ENCODE data around the gene ITGA11. TPM values are rescaled to one million over a fixed set of nuclear protein-coding genes. Genes with fewer than 3 reads are reported as not detected.

Gene ITGA11
- total RNA-seq, 2 donors from 2014 or later, result 0.27 to 1.8 TPM

GRCh38 chr15:68460166-68460565 lies 28.2 kb upstream of the ITGA11 start:
- no peaks in the 10 kb centered on the region for H3K9me3 Mint-ChIP-seq
- no peaks in the 10 kb centered on the region for H3K36me3 Mint-ChIP-seq
- H3K27ac Mint-ChIP-seq, result no peak overlapping the region
- DNase-seq (ENCODE audit: low spot score in 2 of 2) (no peak), ATAC-seq (no peak)

DNA sequence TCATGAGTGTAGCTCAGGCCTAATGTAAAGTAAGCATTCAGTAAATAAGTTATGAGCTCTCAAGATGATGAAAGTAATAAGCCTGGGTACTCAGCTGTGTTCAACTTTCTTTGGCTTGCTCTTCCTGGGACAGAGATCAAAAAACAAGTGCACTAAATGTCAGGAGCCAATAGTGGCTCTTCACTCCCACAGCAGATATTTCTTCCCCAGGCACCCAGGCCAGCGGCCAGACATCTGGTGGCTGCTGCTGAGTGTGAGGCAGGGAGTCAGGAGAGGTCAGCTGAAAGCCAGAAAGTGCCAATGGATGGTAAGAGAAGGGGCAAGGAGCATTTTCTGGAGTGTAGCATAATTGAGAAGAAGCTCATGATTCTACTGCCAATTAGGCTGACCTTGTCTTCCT lies 18.2 kb upstream of the ITGA11 start:
- no peak for ATAC-seq
- DNase-seq (ENCODE audit: low spot score in 2 of 2), result no peak
- no peaks in the 10 kb centered on the region for H3K9me3 Mint-ChIP-seq
- no peak overlapping the region for H3K27ac Mint-ChIP-seq
- no peaks in the 10 kb centered on the region for H3K36me3 Mint-ChIP-seq

GRCh38 chr15:68449389-68449788 lies 17.4 kb upstream of the ITGA11 start:
- DNase-seq (ENCODE audit: low spot score in 2 of 2) (no peak), ATAC-seq (no peak)
- H3K27ac Mint-ChIP-seq, result no peak overlapping the region
- H3K9me3 Mint-ChIP-seq, result no peaks in the 10 kb centered on the region
- H3K36me3 Mint-ChIP-seq, result no peaks in the 10 kb centered on the region

- DNase-seq (ENCODE audit: low spot score in 2 of 2), result no peak
- Mint-ChIP-seq H3K9me3 (no peaks in the 10 kb centered on the region), H3K36me3 (no peaks in the 10 kb centered on the region), H3K27ac (no peak overlapping the region)
- ATAC-seq, result no peak
Observed at GRCh38 chr15:68447976-68448755, 16.2 kb upstream of the ITGA11 start.

GRCh38 chr15:68447209-68447608 lies 15.2 kb upstream of the ITGA11 start:
- H3K36me3 Mint-ChIP-seq, result no peaks in the 10 kb centered on the region
- DNase-seq (ENCODE audit: low spot score in 2 of 2) (no peak), ATAC-seq (no peak)
- H3K9me3 Mint-ChIP-seq, result no peaks in the 10 kb centered on the region
- H3K27ac Mint-ChIP-seq, result no peak overlapping the region

DNA sequence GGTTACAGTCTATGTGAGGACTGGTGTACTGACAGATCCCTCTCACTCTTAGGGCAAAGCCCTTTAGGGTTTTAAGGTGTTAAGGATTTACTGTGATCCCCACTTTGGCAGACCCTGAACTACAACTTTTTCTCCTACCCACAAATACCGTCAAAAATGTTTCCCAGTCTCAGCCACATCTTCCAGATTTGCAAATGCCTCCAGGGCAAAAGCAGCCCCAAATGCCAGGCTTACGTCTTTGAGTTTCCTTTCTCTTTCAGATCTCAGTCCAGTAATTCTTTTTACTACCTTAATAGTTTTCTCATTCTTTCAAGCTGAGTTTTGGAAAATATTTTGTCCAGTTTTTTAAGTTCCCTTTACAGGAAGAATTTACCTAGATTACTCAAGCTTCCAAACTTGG lies 13.4 kb upstream of the ITGA11 start:
- ATAC-seq (no peak), DNase-seq (ENCODE audit: low spot score in 2 of 2) (no peak)
- H3K27ac Mint-ChIP-seq, result no peak overlapping the region
- H3K9me3 Mint-ChIP-seq, result no peaks in the 10 kb centered on the region
- H3K36me3 Mint-ChIP-seq, result no peaks in the 10 kb centered on the region

GRCh38 chr15:68444336-68444735 lies 12.4 kb upstream of the ITGA11 start:
- no peaks in the 10 kb centered on the region for H3K36me3 Mint-ChIP-seq
- H3K27ac Mint-ChIP-seq, result no peak overlapping the region
- H3K9me3 Mint-ChIP-seq, result no peaks in the 10 kb centered on the region
- DNase-seq (ENCODE audit: low spot score in 2 of 2), result no peak
- ATAC-seq, result no peak

- Mint-ChIP-seq H3K27ac (no peak overlapping the region), H3K36me3 (no peaks in the 10 kb centered on the region), H3K9me3 (no peaks in the 10 kb centered on the region)
- ATAC-seq (no peak), DNase-seq (ENCODE audit: low spot score in 2 of 2) (no peak)
Observed at GRCh38 chr15:68442903-68443302, 10.9 kb upstream of the ITGA11 start.

DNA sequence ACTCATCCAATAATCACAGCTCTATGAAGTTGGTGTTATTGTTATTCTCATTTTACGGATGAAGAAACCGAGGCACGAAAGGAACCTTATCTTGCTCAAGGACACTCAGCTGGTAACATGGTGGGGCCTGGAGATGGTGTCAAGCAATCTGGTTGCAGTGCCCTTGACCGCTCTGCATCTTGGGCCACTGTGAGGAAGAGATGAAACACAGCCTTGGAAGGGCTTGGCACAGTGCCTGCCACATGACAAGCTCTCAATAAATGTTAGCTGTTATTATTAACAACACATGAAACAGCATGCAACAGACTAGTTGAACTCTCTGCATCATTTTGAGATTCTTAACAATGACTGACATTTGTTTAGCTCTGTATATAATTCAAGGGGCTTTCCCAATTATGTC lies 10.1 kb upstream of the ITGA11 start:
- no peak for ATAC-seq
- no peaks in the 10 kb centered on the region for H3K9me3 Mint-ChIP-seq
- DNase-seq (ENCODE audit: low spot score in 2 of 2), result no peak
- H3K27ac Mint-ChIP-seq, result no peak overlapping the region
- H3K36me3 Mint-ChIP-seq, result no peaks in the 10 kb centered on the region

DNA sequence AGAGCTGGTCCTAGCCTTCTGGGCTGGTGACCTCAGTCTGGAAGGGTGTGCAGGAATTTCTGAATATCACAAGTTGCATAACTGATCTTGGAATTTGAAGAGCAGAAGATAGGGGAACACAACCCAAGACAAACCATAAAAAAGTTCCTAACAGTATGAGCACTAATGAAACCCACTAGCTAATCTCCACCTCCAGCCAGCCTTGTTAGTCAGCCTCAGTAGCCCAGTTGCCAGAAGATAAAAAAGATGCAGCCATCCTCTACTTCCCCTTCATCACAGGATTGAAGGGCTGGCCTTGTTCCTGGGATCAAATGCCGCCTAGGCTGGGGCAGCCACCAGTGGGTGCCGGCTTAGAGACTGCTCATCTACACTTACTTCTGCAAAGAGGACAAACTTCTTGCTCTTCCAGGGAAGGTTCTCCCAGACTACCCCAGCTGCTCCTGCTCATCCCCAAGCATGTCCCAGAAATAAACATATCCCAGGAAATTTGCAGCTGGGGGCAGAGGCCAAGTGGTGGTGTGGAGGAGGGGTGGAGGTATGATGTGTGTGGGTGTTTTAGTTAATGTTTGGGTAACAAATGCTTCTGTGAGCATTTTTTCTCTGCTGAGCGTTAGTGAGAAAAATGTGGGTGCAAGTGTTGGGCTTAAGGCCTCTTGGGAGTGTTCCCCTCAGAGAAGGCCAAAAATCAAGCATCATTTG lies 9.2 kb upstream of the ITGA11 start:
- no peaks in the 10 kb centered on the region for H3K36me3 Mint-ChIP-seq
- H3K9me3 Mint-ChIP-seq, result no peaks in the 10 kb centered on the region
- DNase-seq (ENCODE audit: low spot score in 2 of 2), result no peak
- no peak for ATAC-seq
- no peak overlapping the region for H3K27ac Mint-ChIP-seq

DNA sequence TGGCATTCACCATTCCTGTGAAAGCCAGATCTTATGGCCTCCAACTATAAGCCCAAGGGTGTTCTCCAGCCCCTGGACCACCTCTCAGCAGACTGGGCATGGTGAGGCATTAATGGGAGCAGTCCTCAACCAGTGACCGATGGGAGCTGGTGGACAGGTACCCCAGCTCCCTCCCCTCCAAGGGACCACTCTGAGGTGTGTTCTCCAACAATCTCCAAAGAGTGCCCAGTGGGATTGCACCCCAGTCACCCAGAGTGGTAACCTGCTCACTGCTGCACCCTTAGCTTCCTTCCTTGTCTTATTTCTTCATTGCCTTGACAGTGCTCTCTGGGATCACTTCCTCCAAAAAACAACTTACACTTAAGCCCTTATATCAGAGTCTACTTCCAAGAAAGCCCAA lies 8.2 kb upstream of the ITGA11 start:
- DNase-seq (ENCODE audit: low spot score in 2 of 2), result no peak
- no peak for ATAC-seq
- no peaks in the 10 kb centered on the region for H3K9me3 Mint-ChIP-seq
- no peaks in the 10 kb centered on the region for H3K36me3 Mint-ChIP-seq
- no peak overlapping the region for H3K27ac Mint-ChIP-seq

GRCh38 chr15:68439506-68439905 lies 7.5 kb upstream of the ITGA11 start:
- H3K27ac Mint-ChIP-seq, result no peak overlapping the region
- no peak for DNase-seq (ENCODE audit: low spot score in 2 of 2)
- no peak for ATAC-seq
- no peaks in the 10 kb centered on the region for H3K9me3 Mint-ChIP-seq
- H3K36me3 Mint-ChIP-seq, result no peaks in the 10 kb centered on the region

GRCh38 chr15:68436680-68437079 lies 4.7 kb upstream of the ITGA11 start:
- no peak overlapping the region for H3K27ac Mint-ChIP-seq
- no peaks in the 10 kb centered on the region for H3K36me3 Mint-ChIP-seq
- ATAC-seq (no peak), DNase-seq (ENCODE audit: low spot score in 2 of 2) (no peak)
- no peaks in the 10 kb centered on the region for H3K9me3 Mint-ChIP-seq

GRCh38 chr15:68435966-68436365 lies 4.0 kb upstream of the ITGA11 start:
- ATAC-seq, result no peak

GRCh38 chr15:68434021-68434420 lies 2.1 kb upstream of the ITGA11 start:
- ATAC-seq, result no peak
- H3K36me3 Mint-ChIP-seq, result no peaks in the 10 kb centered on the region
- DNase-seq (ENCODE audit: low spot score in 2 of 2), result no peak
- no peak overlapping the region for H3K27ac Mint-ChIP-seq
- no peaks in the 10 kb centered on the region for H3K9me3 Mint-ChIP-seq

More at GRCh38 chr15:68435966-68436365, 4.0 kb upstream of the ITGA11 start:
- Mint-ChIP-seq H3K27ac (no peak overlapping the region), H3K36me3 (no peaks in the 10 kb centered on the region), H3K9me3 (no peaks in the 10 kb centered on the region)
- no peak for DNase-seq (ENCODE audit: low spot score in 2 of 2)

DNA sequence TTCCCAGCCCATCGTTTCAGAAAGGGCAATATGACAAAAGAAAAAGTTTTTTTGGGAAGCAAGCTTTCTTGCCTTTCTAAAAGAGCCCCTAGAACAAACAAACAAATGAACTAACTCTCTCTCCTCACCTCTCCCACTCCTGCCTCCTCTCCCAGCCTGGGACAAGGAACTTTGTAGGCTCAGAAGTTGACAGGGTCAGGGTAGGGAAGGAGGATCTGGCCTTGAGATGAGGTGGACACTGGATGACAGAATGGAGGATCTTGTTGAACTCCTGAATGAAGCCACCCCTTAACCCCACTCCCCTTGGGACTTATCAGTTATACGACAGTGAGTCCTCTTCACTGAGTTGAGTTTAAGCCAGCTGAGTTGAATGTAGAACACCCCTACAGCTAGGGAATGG lies 1.6 kb upstream of the ITGA11 start:
- H3K36me3 Mint-ChIP-seq, result no peaks in the 10 kb centered on the region
- DNase-seq (ENCODE audit: low spot score in 2 of 2), result no peak
- no peaks in the 10 kb centered on the region for H3K9me3 Mint-ChIP-seq

GRCh38 chr15:68432441-68433064 lies 590 bp upstream of the ITGA11 start:
- ATAC-seq, result no peak

More for the DNA sequence above, 1.6 kb upstream of the ITGA11 start:
- no peak overlapping the region for H3K27ac Mint-ChIP-seq
- no peak for ATAC-seq

More at GRCh38 chr15:68432441-68433064, 590 bp upstream of the ITGA11 start:
- H3K9me3 Mint-ChIP-seq, result no peaks in the 10 kb centered on the region
- DNase-seq (ENCODE audit: low spot score in 2 of 2), result no peak
- H3K27ac Mint-ChIP-seq, result no peak overlapping the region
- H3K36me3 Mint-ChIP-seq, result no peaks in the 10 kb centered on the region

Measured in activated naive CD4-positive, alpha-beta T cell treated with anti-CD3 and anti-CD28 coated beads, Interleukin-2, amount 50 U/mL, for 72 hours (primary cell).